ENCODE measurements around the gene UBR3. TPM values are rescaled to one million over a fixed set of nuclear protein-coding genes. Genes with fewer than 3 reads are reported as not detected.
"Not testable (repeated sequence)": the region's sequence is repeated elsewhere in the genome, so short reads cannot be mapped to it uniquely, and the experiment has no call there.

UBR3 gene
- total RNA-seq, 1 donor from 2014 or later, result 67.8 TPM

GRCh38 chr2:170122883-170123547 lies 295.8 kb downstream of the UBR3 start:
- no peaks in the 10 kb centered on the region for H3K9me3 ChIP-seq (ENCODE audit: control insufficient read depth in 3 of 3, low read length in 3 of 3)
- no peaks in the 10 kb centered on the region for H3K4me1 ChIP-seq (ENCODE audit: control insufficient read depth in 3 of 3, insufficient read depth in 3 of 3, low read length in 3 of 3)
- H3K9ac ChIP-seq (ENCODE audit: low read depth in 1 of 3, low read length in 3 of 3), result no peak overlapping the region
- H3K36me3 ChIP-seq (ENCODE audit: control insufficient read depth in 3 of 3, insufficient read depth in 3 of 3, low read length in 3 of 3), result no peaks in the 10 kb centered on the region
- H3K27me3 ChIP-seq (ENCODE audit: control insufficient read depth in 3 of 3, insufficient read depth in 3 of 3, low read length in 3 of 3), result no peaks in the 10 kb centered on the region
- H3K4me3 ChIP-seq (ENCODE audit: low read length in 3 of 3), result no peak overlapping the region
- H3K27ac ChIP-seq (ENCODE audit: low read depth, low read length), result no peak overlapping the region

GRCh38 chr2:170123593-170123992 lies 296.3 kb downstream of the UBR3 start:
- H3K9me3 ChIP-seq (ENCODE audit: control insufficient read depth in 3 of 3, low read length in 3 of 3), result no peaks in the 10 kb centered on the region
- no peak overlapping the region for H3K4me3 ChIP-seq (ENCODE audit: low read length in 3 of 3)
- no peaks in the 10 kb centered on the region for H3K27me3 ChIP-seq (ENCODE audit: control insufficient read depth in 3 of 3, insufficient read depth in 3 of 3, low read length in 3 of 3)
- H3K4me1 ChIP-seq (ENCODE audit: control insufficient read depth in 3 of 3, insufficient read depth in 3 of 3, low read length in 3 of 3), result no peaks in the 10 kb centered on the region
- no peaks in the 10 kb centered on the region for H3K36me3 ChIP-seq (ENCODE audit: control insufficient read depth in 3 of 3, insufficient read depth in 3 of 3, low read length in 3 of 3)
- no peak overlapping the region for H3K27ac ChIP-seq (ENCODE audit: low read depth, low read length)
- no peak overlapping the region for H3K9ac ChIP-seq (ENCODE audit: low read depth in 1 of 3, low read length in 3 of 3)

- not testable (repeated sequence) for H3K9me3 ChIP-seq (ENCODE audit: control insufficient read depth in 3 of 3, low read length in 3 of 3); H3K4me1 ChIP-seq (ENCODE audit: control insufficient read depth in 3 of 3, insufficient read depth in 3 of 3, low read length in 3 of 3); H3K9ac ChIP-seq (ENCODE audit: low read depth in 1 of 3, low read length in 3 of 3); H3K27ac ChIP-seq (ENCODE audit: low read depth, low read length); H3K36me3 ChIP-seq (ENCODE audit: control insufficient read depth in 3 of 3, insufficient read depth in 3 of 3, low read length in 3 of 3); H3K27me3 ChIP-seq (ENCODE audit: control insufficient read depth in 3 of 3, insufficient read depth in 3 of 3, low read length in 3 of 3); H3K4me3 ChIP-seq (ENCODE audit: low read length in 3 of 3)
These were observed 299.0 kb downstream of the UBR3 start for GRCh38 chr2:170126138-170126728.

Small RNA genes lying within 50 kb of the gene (small RNA-seq; reads per million reads assigned to genes)
- not detected for gene RNU6-1006P

Other genes starting within 250 kb of the UBR3 start
- gene PPIG, start 243.1 kb upstream of the UBR3 start, total RNA-seq, result 25.6 TPM
- not detected for gene CFAP210, start 133.0 kb upstream of the UBR3 start, total RNA-seq
- 3.7 TPM for gene PHOSPHO2, start 133.0 kb upstream of the UBR3 start, total RNA-seq
- 28.7 TPM for gene KLHL23, start 93.6 kb upstream of the UBR3 start, total RNA-seq
- gene SSB, start 28.6 kb upstream of the UBR3 start, total RNA-seq, result 24.5 TPM
- 29.7 TPM for gene METTL5, start 2.5 kb upstream of the UBR3 start, total RNA-seq